ENCODE data around the gene C19orf38. TPM values are rescaled to one million over a fixed set of nuclear protein-coding genes. Genes with fewer than 3 reads are reported as not detected.
A peak's percentile ranks its signal among the peaks of the same experiment; 100 is the strongest.

C19orf38 gene
- total and polyA plus RNA-seq, 9 of the 15 experiments (the other 6 are each of a cell fraction or from before 2014, with no cell fraction given): 0.14 to 0.18 TPM; not detected in 7

DNA sequence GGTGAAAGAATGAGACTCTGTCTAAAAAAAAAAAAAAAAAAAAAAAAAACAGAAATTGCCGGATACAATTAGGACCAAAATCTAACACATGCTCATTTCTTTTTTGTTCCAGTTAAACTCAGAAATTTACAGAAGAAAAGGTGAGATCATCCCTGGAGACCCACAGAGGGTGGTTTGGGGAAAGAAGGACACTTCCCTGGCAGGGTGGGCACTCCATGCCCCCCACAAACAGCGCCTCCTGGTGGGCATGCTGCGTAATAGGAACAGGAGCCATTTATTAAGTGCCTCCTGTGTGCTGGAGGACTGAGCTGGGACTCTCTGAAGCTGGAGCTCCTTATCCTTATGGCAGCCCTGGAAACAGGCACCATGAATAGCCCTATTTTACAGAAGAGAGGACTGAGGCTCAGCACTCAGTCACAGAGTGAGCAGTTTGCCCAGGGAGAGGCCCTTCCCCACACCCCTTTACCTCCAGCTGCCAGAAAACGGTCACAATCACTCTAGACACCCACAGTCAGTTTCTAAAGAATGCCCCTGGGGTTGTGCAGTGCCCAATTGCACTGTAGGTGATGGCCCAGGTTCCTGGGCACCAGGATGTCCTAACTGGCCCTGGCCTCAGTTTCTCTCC is 10.1 kb downstream of the C19orf38 start (continued):
- TF ChIP-seq, protein P1, sequence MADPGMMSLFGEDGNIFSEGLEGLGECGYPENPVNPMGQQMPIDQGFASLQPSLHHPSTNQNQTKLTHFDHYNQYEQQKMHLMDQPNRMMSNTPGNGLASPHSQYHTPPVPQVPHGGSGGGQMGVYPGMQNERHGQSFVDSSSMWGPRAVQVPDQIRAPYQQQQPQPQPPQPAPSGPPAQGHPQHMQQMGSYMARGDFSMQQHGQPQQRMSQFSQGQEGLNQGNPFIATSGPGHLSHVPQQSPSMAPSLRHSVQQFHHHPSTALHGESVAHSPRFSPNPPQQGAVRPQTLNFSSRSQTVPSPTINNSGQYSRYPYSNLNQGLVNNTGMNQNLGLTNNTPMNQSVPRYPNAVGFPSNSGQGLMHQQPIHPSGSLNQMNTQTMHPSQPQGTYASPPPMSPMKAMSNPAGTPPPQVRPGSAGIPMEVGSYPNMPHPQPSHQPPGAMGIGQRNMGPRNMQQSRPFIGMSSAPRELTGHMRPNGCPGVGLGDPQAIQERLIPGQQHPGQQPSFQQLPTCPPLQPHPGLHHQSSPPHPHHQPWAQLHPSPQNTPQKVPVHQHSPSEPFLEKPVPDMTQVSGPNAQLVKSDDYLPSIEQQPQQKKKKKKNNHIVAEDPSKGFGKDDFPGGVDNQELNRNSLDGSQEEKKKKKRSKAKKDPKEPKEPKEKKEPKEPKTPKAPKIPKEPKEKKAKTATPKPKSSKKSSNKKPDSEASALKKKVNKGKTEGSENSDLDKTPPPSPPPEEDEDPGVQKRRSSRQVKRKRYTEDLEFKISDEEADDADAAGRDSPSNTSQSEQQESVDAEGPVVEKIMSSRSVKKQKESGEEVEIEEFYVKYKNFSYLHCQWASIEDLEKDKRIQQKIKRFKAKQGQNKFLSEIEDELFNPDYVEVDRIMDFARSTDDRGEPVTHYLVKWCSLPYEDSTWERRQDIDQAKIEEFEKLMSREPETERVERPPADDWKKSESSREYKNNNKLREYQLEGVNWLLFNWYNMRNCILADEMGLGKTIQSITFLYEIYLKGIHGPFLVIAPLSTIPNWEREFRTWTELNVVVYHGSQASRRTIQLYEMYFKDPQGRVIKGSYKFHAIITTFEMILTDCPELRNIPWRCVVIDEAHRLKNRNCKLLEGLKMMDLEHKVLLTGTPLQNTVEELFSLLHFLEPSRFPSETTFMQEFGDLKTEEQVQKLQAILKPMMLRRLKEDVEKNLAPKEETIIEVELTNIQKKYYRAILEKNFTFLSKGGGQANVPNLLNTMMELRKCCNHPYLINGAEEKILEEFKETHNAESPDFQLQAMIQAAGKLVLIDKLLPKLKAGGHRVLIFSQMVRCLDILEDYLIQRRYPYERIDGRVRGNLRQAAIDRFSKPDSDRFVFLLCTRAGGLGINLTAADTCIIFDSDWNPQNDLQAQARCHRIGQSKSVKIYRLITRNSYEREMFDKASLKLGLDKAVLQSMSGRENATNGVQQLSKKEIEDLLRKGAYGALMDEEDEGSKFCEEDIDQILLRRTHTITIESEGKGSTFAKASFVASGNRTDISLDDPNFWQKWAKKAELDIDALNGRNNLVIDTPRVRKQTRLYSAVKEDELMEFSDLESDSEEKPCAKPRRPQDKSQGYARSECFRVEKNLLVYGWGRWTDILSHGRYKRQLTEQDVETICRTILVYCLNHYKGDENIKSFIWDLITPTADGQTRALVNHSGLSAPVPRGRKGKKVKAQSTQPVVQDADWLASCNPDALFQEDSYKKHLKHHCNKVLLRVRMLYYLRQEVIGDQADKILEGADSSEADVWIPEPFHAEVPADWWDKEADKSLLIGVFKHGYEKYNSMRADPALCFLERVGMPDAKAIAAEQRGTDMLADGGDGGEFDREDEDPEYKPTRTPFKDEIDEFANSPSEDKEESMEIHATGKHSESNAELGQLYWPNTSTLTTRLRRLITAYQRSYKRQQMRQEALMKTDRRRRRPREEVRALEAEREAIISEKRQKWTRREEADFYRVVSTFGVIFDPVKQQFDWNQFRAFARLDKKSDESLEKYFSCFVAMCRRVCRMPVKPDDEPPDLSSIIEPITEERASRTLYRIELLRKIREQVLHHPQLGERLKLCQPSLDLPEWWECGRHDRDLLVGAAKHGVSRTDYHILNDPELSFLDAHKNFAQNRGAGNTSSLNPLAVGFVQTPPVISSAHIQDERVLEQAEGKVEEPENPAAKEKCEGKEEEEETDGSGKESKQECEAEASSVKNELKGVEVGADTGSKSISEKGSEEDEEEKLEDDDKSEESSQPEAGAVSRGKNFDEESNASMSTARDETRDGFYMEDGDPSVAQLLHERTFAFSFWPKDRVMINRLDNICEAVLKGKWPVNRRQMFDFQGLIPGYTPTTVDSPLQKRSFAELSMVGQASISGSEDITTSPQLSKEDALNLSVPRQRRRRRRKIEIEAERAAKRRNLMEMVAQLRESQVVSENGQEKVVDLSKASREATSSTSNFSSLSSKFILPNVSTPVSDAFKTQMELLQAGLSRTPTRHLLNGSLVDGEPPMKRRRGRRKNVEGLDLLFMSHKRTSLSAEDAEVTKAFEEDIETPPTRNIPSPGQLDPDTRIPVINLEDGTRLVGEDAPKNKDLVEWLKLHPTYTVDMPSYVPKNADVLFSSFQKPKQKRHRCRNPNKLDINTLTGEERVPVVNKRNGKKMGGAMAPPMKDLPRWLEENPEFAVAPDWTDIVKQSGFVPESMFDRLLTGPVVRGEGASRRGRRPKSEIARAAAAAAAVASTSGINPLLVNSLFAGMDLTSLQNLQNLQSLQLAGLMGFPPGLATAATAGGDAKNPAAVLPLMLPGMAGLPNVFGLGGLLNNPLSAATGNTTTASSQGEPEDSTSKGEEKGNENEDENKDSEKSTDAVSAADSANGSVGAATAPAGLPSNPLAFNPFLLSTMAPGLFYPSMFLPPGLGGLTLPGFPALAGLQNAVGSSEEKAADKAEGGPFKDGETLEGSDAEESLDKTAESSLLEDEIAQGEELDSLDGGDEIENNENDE (IDR thresholded peaks at IDR 0.05; ENCODE audit: low read depth, low read length): no peak
- TF ChIP-seq ZNF764 (CRISPR knock-in tag; IDR thresholded peaks at IDR 0.05; ENCODE audit: low read depth) (0 out of 2 replicates have a peak, but pooled peaks have one; percentile 52), MLLT1 (IDR thresholded peaks at IDR 0.05) (no peak), DACH1 (IDR thresholded peaks at IDR 0.05; ENCODE audit: partially characterized antibody) (peak; percentile 9), GTF2A2 (tag; IDR thresholded peaks at IDR 0.05) (no peak), RAD21 (CRISPR knock-in tag; conservative IDR thresholded peaks at IDR 0.05 in 1 of 2, IDR thresholded peaks at IDR 0.05 in 1 of 2) (peak; percentile 46 to 75), NFE2 (IDR thresholded peaks at IDR 0.05; ENCODE audit: low read depth) (no peak), TCF7L2 (IDR thresholded peaks at IDR 0.05; ENCODE audit: low read depth, low read length) (no peak), TAF15 (IDR thresholded peaks at IDR 0.05; ENCODE audit: low read depth, low read length) (no peak), TBP (optimal IDR thresholded peaks at IDR 0.05; ENCODE audit: low read depth, low read length) (peak; percentile 14), HNRNPH1 (optimal IDR thresholded peaks at IDR 0.05; ENCODE audit: low read depth, low read length) (no peak), GMEB1 (CRISPR knock-in tag; IDR thresholded peaks at IDR 0.05) (no peak), ZNF778 (CRISPR knock-in tag; IDR thresholded peaks at IDR 0.05) (no peak), NCOR1 (IDR thresholded peaks at IDR 0.05) (no peak)

Measured in K562 (cell line).